ENCODE data around the gene PTGES2. TPM values are rescaled to one million over a fixed set of nuclear protein-coding genes. Genes with fewer than 3 reads are reported as not detected.

PTGES2 gene
- total and polyA plus RNA-seq, 2 of the 13 experiments (the other 11 are each of a cell fraction or from before 2014, with no cell fraction given), result 63.7 to 79.8 TPM

- TF ChIP-seq, protein P1, sequence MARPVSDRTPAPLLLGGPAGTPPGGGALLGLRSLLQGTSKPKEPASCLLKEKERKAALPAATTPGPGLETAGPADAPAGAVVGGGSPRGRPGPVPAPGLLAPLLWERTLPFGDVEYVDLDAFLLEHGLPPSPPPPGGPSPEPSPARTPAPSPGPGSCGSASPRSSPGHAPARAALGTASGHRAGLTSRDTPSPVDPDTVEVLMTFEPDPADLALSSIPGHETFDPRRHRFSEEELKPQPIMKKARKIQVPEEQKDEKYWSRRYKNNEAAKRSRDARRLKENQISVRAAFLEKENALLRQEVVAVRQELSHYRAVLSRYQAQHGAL (CRISPR knock-in tag; IDR thresholded peaks at IDR 0.05; ENCODE audit: not compliant biosample characterization), result no peak
- TF ChIP-seq MED8 (CRISPR knock-in tag; IDR thresholded peaks at IDR 0.05; ENCODE audit: insufficient replicate concordance) (no peak), ZNF619 (CRISPR knock-in tag; IDR thresholded peaks at IDR 0.05) (no peak), HMGXB3 (CRISPR knock-in tag; IDR thresholded peaks at IDR 0.05; ENCODE audit: borderline replicate concordance) (no peak), IRF2 (CRISPR knock-in tag; IDR thresholded peaks at IDR 0.05) (no peak), MED13 (CRISPR knock-in tag; IDR thresholded peaks at IDR 0.05) (no peak), FOXC1 (CRISPR knock-in tag; IDR thresholded peaks at IDR 0.05; ENCODE audit: borderline replicate concordance) (no peak), ZBTB38 (CRISPR knock-in tag; IDR thresholded peaks at IDR 0.05) (peak; percentile 88; the same call in 1 of the 2 replicates), BRCA1 (CRISPR knock-in tag; IDR thresholded peaks at IDR 0.05) (no peak), CBX1 (IDR thresholded peaks at IDR 0.05; ENCODE audit: low read depth) (no peak), HNRNPL (IDR thresholded peaks at IDR 0.05; ENCODE audit: low read depth, low read length) (0 out of 2 replicates have a peak, but pooled peaks have one; percentile 42), SRF (IDR thresholded peaks at IDR 0.05; ENCODE audit: low read depth, low read length) (no peak), RFXANK (CRISPR knock-in tag; IDR thresholded peaks at IDR 0.05) (no peak), NKX3-1 (CRISPR knock-in tag; IDR thresholded peaks at IDR 0.05) (no peak)
- TF ChIP-seq, protein P2, sequence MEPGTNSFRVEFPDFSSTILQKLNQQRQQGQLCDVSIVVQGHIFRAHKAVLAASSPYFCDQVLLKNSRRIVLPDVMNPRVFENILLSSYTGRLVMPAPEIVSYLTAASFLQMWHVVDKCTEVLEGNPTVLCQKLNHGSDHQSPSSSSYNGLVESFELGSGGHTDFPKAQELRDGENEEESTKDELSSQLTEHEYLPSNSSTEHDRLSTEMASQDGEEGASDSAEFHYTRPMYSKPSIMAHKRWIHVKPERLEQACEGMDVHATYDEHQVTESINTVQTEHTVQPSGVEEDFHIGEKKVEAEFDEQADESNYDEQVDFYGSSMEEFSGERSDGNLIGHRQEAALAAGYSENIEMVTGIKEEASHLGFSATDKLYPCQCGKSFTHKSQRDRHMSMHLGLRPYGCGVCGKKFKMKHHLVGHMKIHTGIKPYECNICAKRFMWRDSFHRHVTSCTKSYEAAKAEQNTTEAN (CRISPR knock-in tag; conservative IDR thresholded peaks at IDR 0.05), result 0 out of 2 replicates have a peak, but pooled peaks have one; percentile 26
- TF ChIP-seq, protein P3, sequence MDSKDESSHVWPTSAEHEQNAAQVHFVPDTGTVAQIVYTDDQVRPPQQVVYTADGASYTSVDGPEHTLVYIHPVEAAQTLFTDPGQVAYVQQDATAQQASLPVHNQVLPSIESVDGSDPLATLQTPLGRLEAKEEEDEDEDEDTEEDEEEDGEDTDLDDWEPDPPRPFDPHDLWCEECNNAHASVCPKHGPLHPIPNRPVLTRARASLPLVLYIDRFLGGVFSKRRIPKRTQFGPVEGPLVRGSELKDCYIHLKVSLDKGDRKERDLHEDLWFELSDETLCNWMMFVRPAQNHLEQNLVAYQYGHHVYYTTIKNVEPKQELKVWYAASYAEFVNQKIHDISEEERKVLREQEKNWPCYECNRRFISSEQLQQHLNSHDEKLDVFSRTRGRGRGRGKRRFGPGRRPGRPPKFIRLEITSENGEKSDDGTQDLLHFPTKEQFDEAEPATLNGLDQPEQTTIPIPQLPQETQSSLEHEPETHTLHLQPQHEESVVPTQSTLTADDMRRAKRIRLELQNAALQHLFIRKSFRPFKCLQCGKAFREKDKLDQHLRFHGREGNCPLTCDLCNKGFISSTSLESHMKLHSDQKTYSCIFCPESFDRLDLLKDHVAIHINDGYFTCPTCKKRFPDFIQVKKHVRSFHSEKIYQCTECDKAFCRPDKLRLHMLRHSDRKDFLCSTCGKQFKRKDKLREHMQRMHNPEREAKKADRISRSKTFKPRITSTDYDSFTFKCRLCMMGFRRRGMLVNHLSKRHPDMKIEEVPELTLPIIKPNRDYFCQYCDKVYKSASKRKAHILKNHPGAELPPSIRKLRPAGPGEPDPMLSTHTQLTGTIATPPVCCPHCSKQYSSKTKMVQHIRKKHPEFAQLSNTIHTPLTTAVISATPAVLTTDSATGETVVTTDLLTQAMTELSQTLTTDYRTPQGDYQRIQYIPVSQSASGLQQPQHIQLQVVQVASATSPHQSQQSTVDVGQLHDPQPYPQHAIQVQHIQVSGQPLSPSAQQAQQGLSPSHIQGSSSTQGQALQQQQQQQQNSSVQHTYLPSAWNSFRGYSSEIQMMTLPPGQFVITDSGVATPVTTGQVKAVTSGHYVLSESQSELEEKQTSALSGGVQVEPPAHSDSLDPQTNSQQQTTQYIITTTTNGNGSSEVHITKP (CRISPR knock-in tag; IDR thresholded peaks at IDR 0.05; ENCODE audit: low read depth), result no peak
- TF ChIP-seq, protein P4, sequence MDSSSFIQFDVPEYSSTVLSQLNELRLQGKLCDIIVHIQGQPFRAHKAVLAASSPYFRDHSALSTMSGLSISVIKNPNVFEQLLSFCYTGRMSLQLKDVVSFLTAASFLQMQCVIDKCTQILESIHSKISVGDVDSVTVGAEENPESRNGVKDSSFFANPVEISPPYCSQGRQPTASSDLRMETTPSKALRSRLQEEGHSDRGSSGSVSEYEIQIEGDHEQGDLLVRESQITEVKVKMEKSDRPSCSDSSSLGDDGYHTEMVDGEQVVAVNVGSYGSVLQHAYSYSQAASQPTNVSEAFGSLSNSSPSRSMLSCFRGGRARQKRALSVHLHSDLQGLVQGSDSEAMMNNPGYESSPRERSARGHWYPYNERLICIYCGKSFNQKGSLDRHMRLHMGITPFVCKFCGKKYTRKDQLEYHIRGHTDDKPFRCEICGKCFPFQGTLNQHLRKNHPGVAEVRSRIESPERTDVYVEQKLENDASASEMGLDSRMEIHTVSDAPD (CRISPR knock-in tag; IDR thresholded peaks at IDR 0.05), result no peak
Measured at GRCh38 chr9:128116104-128117083, 11.1 kb downstream of the PTGES2 start (continued).
